ENCODE data around the gene ZNF264.

ZNF264 gene

GRCh38 chr19:57191141-57192076, at the start of gene ZNF264 (continued):
- TF ChIP-seq, protein P1, sequence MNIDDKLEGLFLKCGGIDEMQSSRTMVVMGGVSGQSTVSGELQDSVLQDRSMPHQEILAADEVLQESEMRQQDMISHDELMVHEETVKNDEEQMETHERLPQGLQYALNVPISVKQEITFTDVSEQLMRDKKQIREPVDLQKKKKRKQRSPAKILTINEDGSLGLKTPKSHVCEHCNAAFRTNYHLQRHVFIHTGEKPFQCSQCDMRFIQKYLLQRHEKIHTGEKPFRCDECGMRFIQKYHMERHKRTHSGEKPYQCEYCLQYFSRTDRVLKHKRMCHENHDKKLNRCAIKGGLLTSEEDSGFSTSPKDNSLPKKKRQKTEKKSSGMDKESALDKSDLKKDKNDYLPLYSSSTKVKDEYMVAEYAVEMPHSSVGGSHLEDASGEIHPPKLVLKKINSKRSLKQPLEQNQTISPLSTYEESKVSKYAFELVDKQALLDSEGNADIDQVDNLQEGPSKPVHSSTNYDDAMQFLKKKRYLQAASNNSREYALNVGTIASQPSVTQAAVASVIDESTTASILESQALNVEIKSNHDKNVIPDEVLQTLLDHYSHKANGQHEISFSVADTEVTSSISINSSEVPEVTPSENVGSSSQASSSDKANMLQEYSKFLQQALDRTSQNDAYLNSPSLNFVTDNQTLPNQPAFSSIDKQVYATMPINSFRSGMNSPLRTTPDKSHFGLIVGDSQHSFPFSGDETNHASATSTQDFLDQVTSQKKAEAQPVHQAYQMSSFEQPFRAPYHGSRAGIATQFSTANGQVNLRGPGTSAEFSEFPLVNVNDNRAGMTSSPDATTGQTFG (tag by site-specific recombination; IDR thresholded peaks at IDR 0.05; ENCODE audit: borderline replicate concordance): no peak
- TF ChIP-seq ZNF211 (tag by site-specific recombination; IDR thresholded peaks at IDR 0.05; ENCODE audit: low read depth) (no peak), HOXD13 (CRISPR knock-in tag; IDR thresholded peaks at IDR 0.05; ENCODE audit: borderline replicate concordance) (no peak), ZNF560 (tag by site-specific recombination; IDR thresholded peaks at IDR 0.05; ENCODE audit: borderline replicate concordance) (no peak), SP2 (tag by site-specific recombination; IDR thresholded peaks at IDR 0.05) (peak; percentile 64), TRIM28 (IDR thresholded peaks at IDR 0.05; ENCODE audit: borderline replicate concordance, low read length) (no peak), ZNF664 (tag by site-specific recombination; IDR thresholded peaks at IDR 0.05) (no peak; the same call in 1 of the 2 replicates), ZNF10 (tag by site-specific recombination; IDR thresholded peaks at IDR 0.05) (no peak), KLF1 (tag by site-specific recombination; IDR thresholded peaks at IDR 0.05) (peak; percentile 30), ZBTB17 (tag by site-specific recombination; IDR thresholded peaks at IDR 0.05) (no peak), TCF7L2 (IDR thresholded peaks at IDR 0.05; ENCODE audit: borderline replicate concordance, low read depth, low read length) (no peak), SCRT1 (tag by site-specific recombination; IDR thresholded peaks at IDR 0.05; ENCODE audit: borderline replicate concordance) (no peak), ZNF112 (tag by site-specific recombination; IDR thresholded peaks at IDR 0.05) (no peak), ZNF596 (tag by site-specific recombination; IDR thresholded peaks at IDR 0.05) (no peak), ZNF624 (tag by site-specific recombination; IDR thresholded peaks at IDR 0.05) (no peak), ZNF623 (tag by site-specific recombination; IDR thresholded peaks at IDR 0.05) (no peak), MZF1 (tag by site-specific recombination; IDR thresholded peaks at IDR 0.05; ENCODE audit: borderline replicate concordance) (no peak), ZNF23 (tag by site-specific recombination; IDR thresholded peaks at IDR 0.05; ENCODE audit: borderline replicate concordance) (no peak), HOXA7 (CRISPR knock-in tag; IDR thresholded peaks at IDR 0.05; ENCODE audit: borderline replicate concordance) (no peak), ZNF610 (tag by site-specific recombination; IDR thresholded peaks at IDR 0.05; ENCODE audit: borderline replicate concordance) (0 out of 2 replicates have a peak, but pooled peaks have one; percentile 26), ZNF473 (tag by site-specific recombination; IDR thresholded peaks at IDR 0.05) (no peak), PRDM10 (tag by site-specific recombination; IDR thresholded peaks at IDR 0.05) (no peak), ZFP69B (tag by site-specific recombination; IDR thresholded peaks at IDR 0.05) (no peak), ZFP3 (tag by site-specific recombination; IDR thresholded peaks at IDR 0.05; ENCODE audit: low read depth) (no peak), KLF7 (tag by site-specific recombination; IDR thresholded peaks at IDR 0.05; ENCODE audit: borderline replicate concordance) (peak; percentile 53; the same call in 1 of the 2 replicates)
- TF ChIP-seq, protein P2, sequence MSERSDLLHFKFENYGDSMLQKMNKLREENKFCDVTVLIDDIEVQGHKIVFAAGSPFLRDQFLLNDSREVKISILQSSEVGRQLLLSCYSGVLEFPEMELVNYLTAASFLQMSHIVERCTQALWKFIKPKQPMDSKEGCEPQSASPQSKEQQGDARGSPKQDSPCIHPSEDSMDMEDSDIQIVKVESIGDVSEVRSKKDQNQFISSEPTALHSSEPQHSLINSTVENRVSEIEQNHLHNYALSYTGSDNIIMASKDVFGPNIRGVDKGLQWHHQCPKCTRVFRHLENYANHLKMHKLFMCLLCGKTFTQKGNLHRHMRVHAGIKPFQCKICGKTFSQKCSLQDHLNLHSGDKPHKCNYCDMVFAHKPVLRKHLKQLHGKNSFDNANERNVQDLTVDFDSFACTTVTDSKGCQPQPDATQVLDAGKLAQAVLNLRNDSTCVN (tag by site-specific recombination; optimal IDR thresholded peaks at IDR 0.05): peak; percentile 49
- TF ChIP-seq, protein P3, sequence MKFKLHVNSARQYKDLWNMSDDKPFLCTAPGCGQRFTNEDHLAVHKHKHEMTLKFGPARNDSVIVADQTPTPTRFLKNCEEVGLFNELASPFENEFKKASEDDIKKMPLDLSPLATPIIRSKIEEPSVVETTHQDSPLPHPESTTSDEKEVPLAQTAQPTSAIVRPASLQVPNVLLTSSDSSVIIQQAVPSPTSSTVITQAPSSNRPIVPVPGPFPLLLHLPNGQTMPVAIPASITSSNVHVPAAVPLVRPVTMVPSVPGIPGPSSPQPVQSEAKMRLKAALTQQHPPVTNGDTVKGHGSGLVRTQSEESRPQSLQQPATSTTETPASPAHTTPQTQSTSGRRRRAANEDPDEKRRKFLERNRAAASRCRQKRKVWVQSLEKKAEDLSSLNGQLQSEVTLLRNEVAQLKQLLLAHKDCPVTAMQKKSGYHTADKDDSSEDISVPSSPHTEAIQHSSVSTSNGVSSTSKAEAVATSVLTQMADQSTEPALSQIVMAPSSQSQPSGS (tag by site-specific recombination; IDR thresholded peaks at IDR 0.05; ENCODE audit: low read depth): no peak
- TF ChIP-seq, protein P4, sequence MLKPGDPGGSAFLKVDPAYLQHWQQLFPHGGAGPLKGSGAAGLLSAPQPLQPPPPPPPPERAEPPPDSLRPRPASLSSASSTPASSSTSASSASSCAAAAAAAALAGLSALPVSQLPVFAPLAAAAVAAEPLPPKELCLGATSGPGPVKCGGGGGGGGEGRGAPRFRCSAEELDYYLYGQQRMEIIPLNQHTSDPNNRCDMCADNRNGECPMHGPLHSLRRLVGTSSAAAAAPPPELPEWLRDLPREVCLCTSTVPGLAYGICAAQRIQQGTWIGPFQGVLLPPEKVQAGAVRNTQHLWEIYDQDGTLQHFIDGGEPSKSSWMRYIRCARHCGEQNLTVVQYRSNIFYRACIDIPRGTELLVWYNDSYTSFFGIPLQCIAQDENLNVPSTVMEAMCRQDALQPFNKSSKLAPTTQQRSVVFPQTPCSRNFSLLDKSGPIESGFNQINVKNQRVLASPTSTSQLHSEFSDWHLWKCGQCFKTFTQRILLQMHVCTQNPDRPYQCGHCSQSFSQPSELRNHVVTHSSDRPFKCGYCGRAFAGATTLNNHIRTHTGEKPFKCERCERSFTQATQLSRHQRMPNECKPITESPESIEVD (tag by site-specific recombination; IDR thresholded peaks at IDR 0.05): no peak
